Transverse colon (tissue), 4 donors: ENCODE results near the gene CISH.

Experiments
- CTCF ChIP-seq, 5 experiments: fragments of 200-600 bp in 3 of 5; fragments of 450-650 bp in 2 of 5; sonication (generic) in 3 of 5; IDR thresholded peaks; 1 replicate in 2 of 5; 2 replicates in 3 of 5; pipeline ENCODE4 v1.5.1; 2016 to 2017; ENCODE audit warnings: antibody characterized with exemption in 5 of 5, inconsistent platforms in 3 of 5, mild to moderate bottlenecking in 2 of 5, moderate library complexity in 1 of 5
- EP300 ChIP-seq: sonication (generic); formaldehyde crosslinking; IDR thresholded peaks from one replicate; pipeline ENCODE4 v1.6.1; 2017; ENCODE audit warnings: antibody characterized with exemption, low read depth
- POLR2A ChIP-seq: fragments of 450-650 bp; IDR thresholded peaks from one replicate; pipeline ENCODE4 v1.6.1; 2016; ENCODE audit warnings: antibody characterized with exemption, mild to moderate bottlenecking, moderate library complexity
- POLR2AphosphoS5 ChIP-seq, 3 donors: sonication (generic); formaldehyde crosslinking; IDR thresholded peaks; one replicate each; pipeline ENCODE4 v1.6.1; 2016; ENCODE audit warnings: antibody characterized with exemption in 3 of 3

- TF ChIP-seq CTCF (IDR thresholded peaks at IDR 0.05) (no peak), POLR2A (no peak), POLR2AphosphoS5 (IDR thresholded peaks at IDR 0.05) (no peak), EP300 (no peak)
Measured at GRCh38 chr3:50587373-50587772, 24.2 kb downstream of the CISH start.
